ENCODE measurements around the gene LRRK1. TPM values are rescaled to one million over a fixed set of nuclear protein-coding genes. Genes with fewer than 3 reads are reported as not detected.

The LRRK1 gene
- total and polyA plus RNA-seq, 2 experiments from 2014 or later, result 6.2 to 6.4 TPM

- in situ Hi-C loops (cut with MboI), result no loop called here
- no peak for TF ChIP-seq EZH2 (IDR thresholded peaks at IDR 0.05; ENCODE audit: insufficient read depth, poor library complexity, severe bottlenecking)
- no peak for TF ChIP-seq EZH2phosphoT487 (IDR thresholded peaks at IDR 0.05; ENCODE audit: insufficient read depth, low read depth)
- Histone ChIP-seq H3K27me3 (replicated peaks; ENCODE audit: insufficient read depth) (no peaks in the 10 kb centered on the region), H3K36me3 (ENCODE audit: low read depth) (no peaks in the 10 kb centered on the region), H3K4me3 (no peak overlapping the region), H3K27ac (no peak overlapping the region), H3K9me3 (ENCODE audit: low read depth) (no peaks in the 10 kb centered on the region), H3K79me2 (ENCODE audit: insufficient read depth) (no peaks in the 10 kb centered on the region), H3F3A (ENCODE audit: insufficient read depth) (no peaks in the 10 kb centered on the region), H3K4me1 (ENCODE audit: insufficient read depth) (no peaks in the 10 kb centered on the region), H2AFZ (no peak overlapping the region), H3K4me2 (ENCODE audit: unreplicated experiment) (no peak overlapping the region), H3K9me2 (ENCODE audit: insufficient read depth) (no peaks in the 10 kb centered on the region), H3K9ac (no peak overlapping the region), H4K20me1 (ENCODE audit: insufficient read depth) (no peaks in the 10 kb centered on the region)
- 89 to 93% methylated on average over 4 of the region's 4 CpGs for WGBS, 2 experiments (ENCODE audit: low coverage in 1 of 2, low lambda C conversion rate in 2 of 2, missing lambda C conversion rate in 2 of 2)
- DNase-seq, result no peak
These were observed 123.2 kb downstream of the LRRK1 start for GRCh38 chr15:101042320-101042719.

- Histone ChIP-seq H3K79me2 (ENCODE audit: insufficient read depth) (no peaks in the 10 kb centered on the region), H3K27me3 (replicated peaks; ENCODE audit: insufficient read depth) (no peaks in the 10 kb centered on the region), H3K9me3 (ENCODE audit: low read depth) (no peaks in the 10 kb centered on the region), H3F3A (ENCODE audit: insufficient read depth) (no peaks in the 10 kb centered on the region), H4K20me1 (ENCODE audit: insufficient read depth) (no peaks in the 10 kb centered on the region), H3K27ac (no peak overlapping the region), H3K36me3 (ENCODE audit: low read depth) (no peaks in the 10 kb centered on the region), H3K4me1 (ENCODE audit: insufficient read depth) (no peaks in the 10 kb centered on the region), H3K9me2 (ENCODE audit: insufficient read depth) (no peaks in the 10 kb centered on the region), H3K9ac (no peak overlapping the region), H3K4me2 (ENCODE audit: unreplicated experiment) (no peak overlapping the region), H3K4me3 (no peak overlapping the region), H2AFZ (no peak overlapping the region)
- no peak for DNase-seq
- in situ Hi-C loops (cut with MboI), result no loop called here
- TF ChIP-seq EZH2phosphoT487 (IDR thresholded peaks at IDR 0.05; ENCODE audit: insufficient read depth, low read depth) (no peak), EZH2 (IDR thresholded peaks at IDR 0.05; ENCODE audit: insufficient read depth, poor library complexity, severe bottlenecking) (no peak)
- 92 to 93% methylated on average over 5 of the region's 5 CpGs for WGBS, 2 experiments (ENCODE audit: low coverage in 1 of 2, low lambda C conversion rate in 2 of 2, missing lambda C conversion rate in 2 of 2)
These were observed 123.9 kb downstream of the LRRK1 start for GRCh38 chr15:101043011-101043410.

GRCh38 chr15:101043911-101044624, 124.9 kb downstream of the LRRK1 start:
- H3K27ac ChIP-seq, result no peak overlapping the region
- H3K9me2 ChIP-seq (ENCODE audit: insufficient read depth), result no peaks in the 10 kb centered on the region
- no peak overlapping the region for H3K9ac ChIP-seq
- no peaks in the 10 kb centered on the region for H3K27me3 ChIP-seq (replicated peaks; ENCODE audit: insufficient read depth)
- H3K79me2 ChIP-seq (ENCODE audit: insufficient read depth), result no peaks in the 10 kb centered on the region
- no peaks in the 10 kb centered on the region for H3K36me3 ChIP-seq (ENCODE audit: low read depth)
- 97% methylated on average over 13 of the region's 13 CpGs for WGBS, 2 experiments (ENCODE audit: low coverage in 1 of 2, low lambda C conversion rate in 2 of 2, missing lambda C conversion rate in 2 of 2)
- no peaks in the 10 kb centered on the region for H3K9me3 ChIP-seq (ENCODE audit: low read depth)
- no peak for DNase-seq
- TF ChIP-seq EZH2 (IDR thresholded peaks at IDR 0.05; ENCODE audit: insufficient read depth, poor library complexity, severe bottlenecking) (no peak), EZH2phosphoT487 (IDR thresholded peaks at IDR 0.05; ENCODE audit: insufficient read depth, low read depth) (no peak)
- in situ Hi-C loops (cut with MboI), result no loop called here
- no peaks in the 10 kb centered on the region for H3K4me1 ChIP-seq (ENCODE audit: insufficient read depth)
- H3F3A ChIP-seq (ENCODE audit: insufficient read depth), result no peaks in the 10 kb centered on the region
- H4K20me1 ChIP-seq (ENCODE audit: insufficient read depth), result no peaks in the 10 kb centered on the region
- H2AFZ ChIP-seq, result no peak overlapping the region
- H3K4me3 ChIP-seq, result no peak overlapping the region
- H3K4me2 ChIP-seq (ENCODE audit: unreplicated experiment), result no peak overlapping the region

GRCh38 chr15:101044625-101045235, 125.6 kb downstream of the LRRK1 start:
- WGBS, 2 experiments (ENCODE audit: low coverage in 1 of 2, low lambda C conversion rate in 2 of 2, missing lambda C conversion rate in 2 of 2), result 91 to 94% methylated on average over 11 of the region's 11 CpGs
- TF ChIP-seq EZH2 (IDR thresholded peaks at IDR 0.05; ENCODE audit: insufficient read depth, poor library complexity, severe bottlenecking) (no peak), EZH2phosphoT487 (IDR thresholded peaks at IDR 0.05; ENCODE audit: insufficient read depth, low read depth) (no peak)
- Histone ChIP-seq H3K9me3 (ENCODE audit: low read depth) (no peaks in the 10 kb centered on the region), H3K4me3 (no peak overlapping the region), H3K9me2 (ENCODE audit: insufficient read depth) (no peaks in the 10 kb centered on the region), H3K79me2 (ENCODE audit: insufficient read depth) (no peaks in the 10 kb centered on the region), H3K36me3 (ENCODE audit: low read depth) (no peaks in the 10 kb centered on the region), H2AFZ (no peak overlapping the region), H3K4me1 (ENCODE audit: insufficient read depth) (no peaks in the 10 kb centered on the region), H3K9ac (no peak overlapping the region), H3K27me3 (replicated peaks; ENCODE audit: insufficient read depth) (no peaks in the 10 kb centered on the region), H3F3A (ENCODE audit: insufficient read depth) (no peaks in the 10 kb centered on the region), H4K20me1 (ENCODE audit: insufficient read depth) (no peaks in the 10 kb centered on the region), H3K27ac (no peak overlapping the region), H3K4me2 (ENCODE audit: unreplicated experiment) (no peak overlapping the region)
- in situ Hi-C loops (cut with MboI), result no loop called here
- DNase-seq, result no peak
